GM20431 (cell line): ENCODE results near the gene PARD3.

Source experiments
- in situ Hi-C: fragments of 300-500 bp; cut with MseI, MboI; formaldehyde crosslinking; loops from one replicate; pipeline ENCODE4 v1.15.0; 2020; ENCODE audit warnings: low sequenced_read_pairs; ENCODE audit not compliant: unreplicated experiment

PARD3 gene

GRCh38 chr10:34119456-34119855, 695.6 kb downstream of the PARD3 start:
- in situ Hi-C loops = no loop called here

GRCh38 chr10:34116681-34117271, 698.3 kb downstream of the PARD3 start:
- in situ Hi-C loops = no loop called here

GRCh38 chr10:34116220-34116641, 698.9 kb downstream of the PARD3 start:
- in situ Hi-C loops = no loop called here

GRCh38 chr10:34114914-34115313, 700.2 kb downstream of the PARD3 start:
- in situ Hi-C loops = no loop called here

GRCh38 chr10:34113504-34114225, 701.4 kb downstream of the PARD3 start:
- in situ Hi-C loops = no loop called here

- in situ Hi-C loops = no loop called here
These were observed 702.8 kb downstream of the PARD3 start for GRCh38 chr10:34112171-34112782.

- in situ Hi-C loops = no loop called here
These were observed 703.9 kb downstream of the PARD3 start for GRCh38 chr10:34111179-34111578.

- in situ Hi-C loops = no loop called here
These were observed 705.0 kb downstream of the PARD3 start for GRCh38 chr10:34109952-34110702.

- in situ Hi-C loops = no loop called here
These were observed 705.6 kb downstream of the PARD3 start for GRCh38 chr10:34109495-34109894.

GRCh38 chr10:34107626-34108516, 707.2 kb downstream of the PARD3 start:
- in situ Hi-C loops = no loop called here

- in situ Hi-C loops = no loop called here
These were observed 708.7 kb downstream of the PARD3 start for GRCh38 chr10:34106356-34106885.

- in situ Hi-C loops = no loop called here
These were observed 710.1 kb downstream of the PARD3 start for GRCh38 chr10:34104829-34105572.

GRCh38 chr10:34102893-34103506, 712.1 kb downstream of the PARD3 start:
- in situ Hi-C loops = no loop called here

- in situ Hi-C loops = no loop called here
These were observed 712.8 kb downstream of the PARD3 start for GRCh38 chr10:34102237-34102673.

GRCh38 chr10:34101001-34101400, 714.1 kb downstream of the PARD3 start:
- in situ Hi-C loops = no loop called here

GRCh38 chr10:34098821-34099567, 716.1 kb downstream of the PARD3 start:
- in situ Hi-C loops = no loop called here

GRCh38 chr10:34097682-34098081, 717.4 kb downstream of the PARD3 start:
- in situ Hi-C loops = no loop called here

- in situ Hi-C loops = no loop called here
These were observed 720.1 kb downstream of the PARD3 start for GRCh38 chr10:34094961-34095360.
